OCI-M2 (cell line): ENCODE data around the gene VEPH1.

Experiments used
- DNase-seq: peaks from one replicate; lab custom pipeline; 2025; ENCODE audit not compliant: unreplicated experiment; lab: John Stamatoyannopoulos, UW

VEPH1 gene

GRCh38 chr3:157274644-157275137 lies 228.5 kb downstream of the VEPH1 start:
- no peak for DNase-seq

- no peak for DNase-seq
These were observed 231.8 kb downstream of the VEPH1 start for GRCh38 chr3:157271283-157271882.

GRCh38 chr3:157268026-157268425 lies 235.2 kb downstream of the VEPH1 start:
- DNase-seq = no peak

- DNase-seq = no peak
These were observed 237.3 kb downstream of the VEPH1 start for GRCh38 chr3:157265931-157266330.

- no peak for DNase-seq
These were observed 240.2 kb downstream of the VEPH1 start for GRCh38 chr3:157263027-157263426.

- no peak for DNase-seq
These were observed 242.2 kb downstream of the VEPH1 start for GRCh38 chr3:157261000-157261399.

GRCh38 chr3:157259825-157260224 lies 243.4 kb downstream of the VEPH1 start:
- DNase-seq = no peak

GRCh38 chr3:157257101-157257500 lies 246.1 kb downstream of the VEPH1 start:
- DNase-seq = no peak

- DNase-seq = no peak
These were observed 247.4 kb downstream of the VEPH1 start for GRCh38 chr3:157255797-157256196.

- no peak for DNase-seq
These were observed 251.5 kb downstream of the VEPH1 start for GRCh38 chr3:157251685-157252084.

- DNase-seq = no peak
These were observed 253.6 kb downstream of the VEPH1 start for GRCh38 chr3:157249606-157250005.

- DNase-seq = no peak
These were observed 254.4 kb downstream of the VEPH1 start for GRCh38 chr3:157248590-157249422.

- no peak for DNase-seq
These were observed 255.8 kb downstream of the VEPH1 start for GRCh38 chr3:157247391-157247790.

GRCh38 chr3:157242836-157243235 lies 260.4 kb downstream of the VEPH1 start:
- no peak for DNase-seq

- no peak for DNase-seq
These were observed 261.6 kb downstream of the VEPH1 start for GRCh38 chr3:157241599-157241998.

- no peak for DNase-seq
These were observed 262.8 kb downstream of the VEPH1 start for GRCh38 chr3:157240408-157240807.

GRCh38 chr3:157239082-157239704 lies 264.0 kb downstream of the VEPH1 start:
- DNase-seq = no peak

GRCh38 chr3:157238457-157238856 lies 264.8 kb downstream of the VEPH1 start:
- DNase-seq = no peak

GRCh38 chr3:157237886-157238285 lies 265.3 kb downstream of the VEPH1 start:
- DNase-seq = no peak

GRCh38 chr3:157235291-157235690 lies 267.9 kb downstream of the VEPH1 start:
- no peak for DNase-seq

- DNase-seq = no peak
These were observed 269.3 kb downstream of the VEPH1 start for GRCh38 chr3:157233923-157234322.

GRCh38 chr3:157232141-157232540 lies 271.1 kb downstream of the VEPH1 start:
- no peak for DNase-seq
